ENCODE measurements around the gene DOCK3.

DOCK3 gene

GRCh38 chr3:51396401-51396800, 721.7 kb downstream of the DOCK3 start:
- no peak for DNase-seq (ENCODE audit: low read depth in 1 of 2, low spot score in 1 of 2)

- DNase-seq (ENCODE audit: low read depth in 1 of 2, low spot score in 1 of 2): no peak
These were observed 722.7 kb downstream of the DOCK3 start for GRCh38 chr3:51397392-51397791.

GRCh38 chr3:51398595-51399310, 724.0 kb downstream of the DOCK3 start:
- no peak for DNase-seq (ENCODE audit: low read depth in 1 of 2, low spot score in 1 of 2)

GRCh38 chr3:51400166-51400565, 725.4 kb downstream of the DOCK3 start:
- no peak for DNase-seq (ENCODE audit: low read depth in 1 of 2, low spot score in 1 of 2)

GRCh38 chr3:51401735-51402134, 727.0 kb downstream of the DOCK3 start:
- DNase-seq (ENCODE audit: low read depth in 1 of 2, low spot score in 1 of 2): no peak

- DNase-seq (ENCODE audit: low read depth in 1 of 2, low spot score in 1 of 2): no peak
These were observed 728.9 kb downstream of the DOCK3 start for GRCh38 chr3:51403675-51404074.

- DNase-seq (ENCODE audit: low read depth in 1 of 2, low spot score in 1 of 2): no peak
These were observed 733.3 kb downstream of the DOCK3 start for GRCh38 chr3:51408021-51408420.

- DNase-seq (ENCODE audit: low read depth in 1 of 2, low spot score in 1 of 2): no peak
These were observed 734.1 kb downstream of the DOCK3 start for GRCh38 chr3:51408813-51409212.

- DNase-seq (ENCODE audit: low read depth in 1 of 2, low spot score in 1 of 2): no peak
These were observed 747.5 kb downstream of the DOCK3 start for GRCh38 chr3:51422211-51422610.

GRCh38 chr3:51426921-51427320, 752.2 kb downstream of the DOCK3 start:
- no peak for DNase-seq (ENCODE audit: low read depth in 1 of 2, low spot score in 1 of 2)

- DNase-seq (ENCODE audit: low read depth in 1 of 2, low spot score in 1 of 2): no peak
These were observed 754.4 kb downstream of the DOCK3 start for GRCh38 chr3:51429138-51429537.

Data from stimulated activated CD4-positive, alpha-beta T cell treated with anti-CD3 and anti-CD28 coated beads, Interleukin-15, amount 100 ng/mL, for 1 hour (primary cell).